GM21529 (cell line): Measurements from ENCODE around the gene COPS3.

Source experiments
- ATAC-seq: cut with Tn5 transposase; IDR thresholded peaks from one replicate; pipeline ENCODE4 v1.9.1; 2021; ENCODE audit not compliant: unreplicated experiment

COPS3 gene

GRCh38 chr17:17223736-17224135 lies 57.3 kb downstream of the COPS3 start:
- ATAC-seq = no peak

- no peak for ATAC-seq
Measured at GRCh38 chr17:17221329-17221728, 59.7 kb downstream of the COPS3 start.

- ATAC-seq = no peak
Measured at GRCh38 chr17:17220529-17220928, 60.5 kb downstream of the COPS3 start.

- ATAC-seq = no peak
Measured at GRCh38 chr17:17217995-17218394, 63.1 kb downstream of the COPS3 start.

- ATAC-seq = no peak
Measured at GRCh38 chr17:17216776-17217175, 64.3 kb downstream of the COPS3 start.

GRCh38 chr17:17216236-17216635 lies 64.8 kb downstream of the COPS3 start:
- no peak for ATAC-seq

GRCh38 chr17:17215575-17215974 lies 65.5 kb downstream of the COPS3 start:
- no peak for ATAC-seq

GRCh38 chr17:17214646-17215436 lies 66.2 kb downstream of the COPS3 start:
- ATAC-seq = no peak

GRCh38 chr17:17213775-17214174 lies 67.3 kb downstream of the COPS3 start:
- no peak for ATAC-seq

GRCh38 chr17:17207998-17208397 lies 73.0 kb downstream of the COPS3 start:
- ATAC-seq = no peak

GRCh38 chr17:17206913-17207335 lies 74.1 kb downstream of the COPS3 start:
- ATAC-seq = no peak

- peak; percentile 53 for ATAC-seq
Measured at GRCh38 chr17:17206124-17206912, 74.7 kb downstream of the COPS3 start, which contains the start of gene PLD6. Gene PLD6 (minus strand): TSS chr17:17206333. CDS start chr17:17206286, 47 bp downstream.

GRCh38 chr17:17205368-17206123 lies 75.5 kb downstream of the COPS3 start:
- peak; percentile 54 for ATAC-seq

- no peak for ATAC-seq
Measured at GRCh38 chr17:17204635-17205231, 76.3 kb downstream of the COPS3 start.

GRCh38 chr17:17204041-17204591 lies 76.9 kb downstream of the COPS3 start:
- ATAC-seq = no peak

- ATAC-seq = no peak
Measured at GRCh38 chr17:17203173-17203730, 77.8 kb downstream of the COPS3 start.

- no peak for ATAC-seq
Measured at GRCh38 chr17:17201907-17202306, 79.1 kb downstream of the COPS3 start.

- no peak for ATAC-seq
Measured at GRCh38 chr17:17201271-17201670, 79.8 kb downstream of the COPS3 start.

- ATAC-seq = no peak
Measured at GRCh38 chr17:17200831-17201230, 80.2 kb downstream of the COPS3 start.

GRCh38 chr17:17200311-17200710 lies 80.7 kb downstream of the COPS3 start:
- ATAC-seq = no peak
